GM23338 (cell line): ENCODE results near the gene ROR1. TPM values are rescaled to one million over a fixed set of nuclear protein-coding genes. Genes with fewer than 3 reads are reported as not detected.

ENCODE experiments used
- ATAC-seq: fragments of 200-7000 bp; cut with Tn5 transposase; 3 replicates; pipeline ENCODE4 v1.9.1; 2020
- DNase-seq: peaks from one replicate; pipeline ENCODE4 v3.0.0-alpha.2; 2015; ENCODE audit warnings: low spot score
- H2AFZ ChIP-seq: fragments of 200-600 bp; sonication (generic); 2 replicates; pipeline ENCODE4 v1.8.0; 2016; ENCODE audit warnings: antibody characterized with exemption, mild to moderate bottlenecking, moderate library complexity
- H3F3A ChIP-seq: fragments of 200-600 bp; sonication (generic); replicated peaks from 2 replicates; pipeline ENCODE4 v1.8.0; 2017; ENCODE audit warnings: antibody characterized with exemption, mixed run types, low read depth
- H3K27ac ChIP-seq: fragments of 200-600 bp; sonication (generic); 2 replicates; pipeline ENCODE4 v1.6.1; 2016; ENCODE audit warnings: low read depth
- H3K27me3 ChIP-seq: fragments of 200-600 bp; sonication (generic); 2 replicates; pipeline ENCODE4 v1.8.0; 2016; ENCODE audit warnings: mild to moderate bottlenecking, mixed run types, moderate library complexity; ENCODE audit not compliant: insufficient read depth
- H3K36me3 ChIP-seq: fragments of 200-600 bp; sonication (generic); 2 replicates; pipeline ENCODE4 v1.8.0; 2016; ENCODE audit warnings: mild to moderate bottlenecking; ENCODE audit not compliant: insufficient read depth
- H3K4me1 ChIP-seq: fragments of 200-600 bp; sonication (generic); 2 replicates; pipeline ENCODE4 v1.8.0; 2016; ENCODE audit warnings: mild to moderate bottlenecking, moderate library complexity; ENCODE audit not compliant: insufficient read depth
- H3K4me2 ChIP-seq: fragments of 200-600 bp; sonication (generic); 2 replicates; pipeline ENCODE4 v1.7.1; 2017; ENCODE audit warnings: mixed run types
- H3K4me3 ChIP-seq: fragments of 200-600 bp; sonication (generic); 2 replicates; pipeline ENCODE4 v1.6.1; 2016; ENCODE audit warnings: mixed run types
- H3K79me2 ChIP-seq: fragments of 200-600 bp; sonication (generic); replicated peaks from 2 replicates; pipeline ENCODE4 v1.8.0; 2017; ENCODE audit warnings: mild to moderate bottlenecking; ENCODE audit not compliant: insufficient read depth
- H3K9me2 ChIP-seq: fragments of 200-600 bp; sonication (generic); 2 replicates; pipeline ENCODE4 v1.8.0; 2017; ENCODE audit not compliant: insufficient read depth
- H4K20me1 ChIP-seq: fragments of 200-600 bp; sonication (generic); replicated peaks from 2 replicates; pipeline ENCODE4 v1.8.0; 2017; ENCODE audit warnings: mild to moderate bottlenecking; ENCODE audit not compliant: insufficient read depth
- H3K27ac Mint-ChIP-seq: 2 replicates; pipeline ENCODE4 v1.8.0; 2020; ENCODE audit warnings: inconsistent platforms, mild to moderate bottlenecking, moderate library complexity, mixed read lengths
- H3K27me3 Mint-ChIP-seq: 3 replicates; pipeline ENCODE4 v1.8.0; 2022; ENCODE audit warnings: low read depth, mild to moderate bottlenecking, moderate library complexity, mixed read lengths, inconsistent platforms; ENCODE audit not compliant: insufficient read depth, poor library complexity
- H3K36me3 Mint-ChIP-seq: 3 replicates; pipeline ENCODE4 v1.8.0; 2021; ENCODE audit warnings: low read depth, mild to moderate bottlenecking, inconsistent platforms, moderate library complexity, mixed read lengths
- H3K4me1 Mint-ChIP-seq: 3 replicates; pipeline ENCODE4 v1.8.0; 2020; ENCODE audit warnings: mild to moderate bottlenecking, inconsistent platforms, mixed read lengths
- H3K4me3 Mint-ChIP-seq: 3 replicates; pipeline ENCODE4 v1.8.0; 2021; ENCODE audit warnings: moderate library complexity, mild to moderate bottlenecking, inconsistent platforms, mixed read lengths
- H3K9me3 Mint-ChIP-seq: 3 replicates; pipeline ENCODE4 v1.8.0; 2020; ENCODE audit warnings: moderate library complexity, mild to moderate bottlenecking, inconsistent platforms, mixed read lengths
- CREB1 ChIP-seq: fragments of 250-450 bp; sonication (Bioruptor Pico); IDR thresholded peaks from 2 replicates; pipeline ENCODE4 v1.5.0; 2020; ENCODE audit warnings: low read depth, mild to moderate bottlenecking, moderate library complexity
- EZH2phosphoT487 ChIP-seq: fragments of 200-600 bp; sonication (generic); IDR thresholded peaks from one replicate; pipeline ENCODE4 v1.8.1; 2018; ENCODE audit warnings: antibody characterized with exemption; ENCODE audit not compliant: unreplicated experiment
- NANOG ChIP-seq: IDR thresholded peaks from 2 replicates; pipeline ENCODE4 v1.6.1; 2016; ENCODE audit warnings: antibody characterized with exemption, borderline replicate concordance
- STAT1 ChIP-seq: IDR thresholded peaks from one replicate; pipeline ENCODE4 v1.6.1; 2016; ENCODE audit warnings: antibody characterized with exemption; ENCODE audit not compliant: unreplicated experiment
- ZNF114 ChIP-seq: fragments of 250-450 bp; sonication (Bioruptor Pico); IDR thresholded peaks from 2 replicates; pipeline ENCODE4 v1.5.0; 2020; ENCODE audit warnings: mild to moderate bottlenecking, moderate library complexity
- ZNF331 ChIP-seq: fragments of 250-450 bp; sonication (Bioruptor Pico); IDR thresholded peaks from 2 replicates; pipeline ENCODE4 v1.5.0; 2020; ENCODE audit warnings: low read depth, mild to moderate bottlenecking, moderate library complexity
- polyA plus RNA-seq: library from polyadenylated mRNA; unstranded; fragments of >200 nt; fragmentation: Nextera tagmentation; extraction: Ambion mirVana; gene quantifications from 2 replicates; pipeline ENCODE4 v1.2.1, GENCODE V29; 2016
- total RNA-seq: library from RNA; depleted of rRNA; stranded (reverse); fragments of >200 nt; shearing (Covaris generic); gene quantifications from 2 replicates; pipeline ENCODE4 v1.2.3, GENCODE V29; 2014
- TF ChIP-seq, protein P1 (sequence below), 2 experiments: fragments of 200-600 bp in 1 of 2; sonication (generic) in 1 of 2; conservative IDR thresholded peaks; 2 replicates each; pipeline versions ENCODE4 v1.5.1 to v1.6.1; 2016 to 2017; ENCODE audit warnings: antibody characterized with exemption in 2 of 2, low read depth in 2 of 2, mild to moderate bottlenecking in 2 of 2, moderate library complexity in 1 of 2
- TF ChIP-seq, protein P2 (sequence below): IDR thresholded peaks from one replicate; pipeline ENCODE4 v1.6.1; 2018; ENCODE audit warnings: antibody characterized with exemption; ENCODE audit not compliant: unreplicated experiment

The ROR1 gene
- total and polyA plus RNA-seq, 2 experiments from 2014 or later, result 59.7 to 96.0 TPM

DNA sequence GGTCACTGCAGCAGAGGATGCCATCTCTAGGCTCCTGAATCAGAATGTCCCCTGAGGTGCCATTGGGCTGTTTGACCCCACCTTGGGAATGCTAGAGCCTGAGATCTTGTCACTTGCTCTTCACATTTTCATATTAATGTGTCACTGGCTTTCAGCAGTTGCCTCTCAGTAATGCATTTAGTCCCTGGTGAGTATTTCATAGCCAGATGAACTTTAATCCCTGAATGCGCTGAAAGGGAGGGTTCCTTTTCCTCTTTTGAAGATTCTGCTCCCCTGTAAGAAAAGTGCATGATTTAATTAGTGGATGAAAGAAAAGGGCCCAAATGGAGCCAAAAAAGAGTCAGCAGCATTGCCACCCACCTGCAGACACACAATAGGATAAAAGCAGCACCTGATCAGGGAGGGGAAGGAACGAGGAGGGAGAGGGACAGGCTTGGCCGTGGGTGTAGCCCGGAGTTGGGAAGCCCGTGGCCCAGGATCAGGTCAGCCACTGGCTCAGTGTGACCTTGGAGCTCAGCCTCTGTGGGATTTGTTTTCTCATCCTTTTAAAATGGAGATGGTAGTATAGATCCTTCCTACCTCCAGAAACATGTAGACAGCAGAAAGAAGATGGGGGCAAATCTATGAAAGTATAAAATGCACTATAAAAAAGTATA, 31.1 kb downstream of the ROR1 start:
- H3K27ac ChIP-seq, result peak overlapping the region; percentile 12

GRCh38 chr1:63807046-63807445, 33.2 kb downstream of the ROR1 start:
- Mint-ChIP-seq H3K9me3 (peaks cover 5% of the 10 kb centered on the region; the same call in 1 of the 3 replicates), H3K27ac (no peak overlapping the region; the same call in 1 of the 2 replicates), H3K36me3 (peaks cover 27% of the 10 kb centered on the region), H3K4me3 (no peak overlapping the region), H3K27me3 (peaks cover 5% of the 10 kb centered on the region), H3K4me1 (peaks cover 66% of the 10 kb centered on the region)
- TF ChIP-seq CREB1 (no peak), ZNF331 (no peak), STAT1 (no peak)
- TF ChIP-seq, protein P1, sequence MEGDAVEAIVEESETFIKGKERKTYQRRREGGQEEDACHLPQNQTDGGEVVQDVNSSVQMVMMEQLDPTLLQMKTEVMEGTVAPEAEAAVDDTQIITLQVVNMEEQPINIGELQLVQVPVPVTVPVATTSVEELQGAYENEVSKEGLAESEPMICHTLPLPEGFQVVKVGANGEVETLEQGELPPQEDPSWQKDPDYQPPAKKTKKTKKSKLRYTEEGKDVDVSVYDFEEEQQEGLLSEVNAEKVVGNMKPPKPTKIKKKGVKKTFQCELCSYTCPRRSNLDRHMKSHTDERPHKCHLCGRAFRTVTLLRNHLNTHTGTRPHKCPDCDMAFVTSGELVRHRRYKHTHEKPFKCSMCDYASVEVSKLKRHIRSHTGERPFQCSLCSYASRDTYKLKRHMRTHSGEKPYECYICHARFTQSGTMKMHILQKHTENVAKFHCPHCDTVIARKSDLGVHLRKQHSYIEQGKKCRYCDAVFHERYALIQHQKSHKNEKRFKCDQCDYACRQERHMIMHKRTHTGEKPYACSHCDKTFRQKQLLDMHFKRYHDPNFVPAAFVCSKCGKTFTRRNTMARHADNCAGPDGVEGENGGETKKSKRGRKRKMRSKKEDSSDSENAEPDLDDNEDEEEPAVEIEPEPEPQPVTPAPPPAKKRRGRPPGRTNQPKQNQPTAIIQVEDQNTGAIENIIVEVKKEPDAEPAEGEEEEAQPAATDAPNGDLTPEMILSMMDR (conservative IDR thresholded peaks at IDR 0.05; ENCODE audit: low read depth in 2 of 2), result no peak
- Histone ChIP-seq H3K4me1 (peaks cover 72% of the 10 kb centered on the region), H3K9me2 (no peaks in the 10 kb centered on the region), H3K4me3 (no peak overlapping the region), H3K4me2 (no peak overlapping the region), H3K36me3 (no peaks in the 10 kb centered on the region), H3K27me3 (no peaks in the 10 kb centered on the region), H3K27ac (peak overlapping the region; percentile 48; the same call in 1 of the 2 replicates), H2AFZ (no peak overlapping the region), H3K79me2 (peaks cover 100% of the 10 kb centered on the region), H4K20me1 (peaks cover 64% of the 10 kb centered on the region), H3F3A (no peaks in the 10 kb centered on the region; the same call in 1 of the 2 replicates)
- ATAC-seq (no peak), DNase-seq (no peak)

More for the DNA sequence above, 31.1 kb downstream of the ROR1 start:
- Histone ChIP-seq H3K27me3 (no peaks in the 10 kb centered on the region), H3K79me2 (peaks cover 100% of the 10 kb centered on the region), H3K36me3 (no peaks in the 10 kb centered on the region), H3K4me1 (peaks cover 75% of the 10 kb centered on the region), H3K4me2 (0 out of 2 replicates have a peak overlapping the region, but pooled peaks have one; percentile 59), H3K9me2 (no peaks in the 10 kb centered on the region), H3K4me3 (no peak overlapping the region), H3F3A (no peaks in the 10 kb centered on the region; the same call in 1 of the 2 replicates), H2AFZ (no peak overlapping the region), H4K20me1 (peaks cover 60% of the 10 kb centered on the region)
- peak; percentile 79 for ATAC-seq
- Mint-ChIP-seq H3K27me3 (peaks cover 4% of the 10 kb centered on the region), H3K27ac (peak overlapping the region; percentile 12; the same call in 1 of the 2 replicates), H3K4me3 (no peak overlapping the region; the same call in 2 of the 3 replicates), H3K4me1 (peaks cover 71% of the 10 kb centered on the region), H3K9me3 (peaks cover 5% of the 10 kb centered on the region; the same call in 1 of the 3 replicates), H3K36me3 (peaks cover 22% of the 10 kb centered on the region)
- DNase-seq, result no peak
- no peak for TF ChIP-seq ZNF114 (CRISPR knock-in tag)

DNA sequence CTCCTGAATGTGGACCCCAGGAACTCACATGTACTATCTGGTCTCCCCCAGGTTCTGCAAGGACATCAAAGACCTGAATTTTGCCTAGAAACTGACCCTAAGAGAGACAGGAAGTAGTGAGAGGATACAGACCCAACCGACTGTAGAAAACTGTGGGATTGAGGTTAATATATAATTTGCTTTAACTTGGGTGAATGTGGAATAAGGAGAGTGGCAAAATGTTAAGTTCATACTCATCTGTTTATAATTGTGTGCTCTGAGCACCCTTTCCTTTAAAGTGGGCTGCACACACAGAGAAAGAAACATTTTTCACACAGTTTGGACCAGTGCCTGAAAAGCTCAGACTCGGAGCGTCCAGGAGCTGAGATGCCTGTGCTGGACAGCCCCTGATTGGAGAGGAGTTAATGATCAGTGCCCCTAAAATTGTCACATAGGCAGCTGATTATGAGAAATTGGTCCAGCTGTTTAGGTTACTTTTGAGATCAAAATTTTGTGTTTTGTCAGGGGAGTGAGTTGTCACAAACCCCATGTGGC, 37.2 kb downstream of the ROR1 start:
- Histone ChIP-seq H2AFZ (no peak overlapping the region), H3K4me1 (peaks cover 41% of the 10 kb centered on the region), H3K9me2 (no peaks in the 10 kb centered on the region), H4K20me1 (peaks cover 52% of the 10 kb centered on the region), H3K27me3 (no peaks in the 10 kb centered on the region), H3K27ac (0 out of 2 replicates have a peak overlapping the region, but pooled peaks have one; percentile 16), H3K4me2 (no peak overlapping the region), H3K36me3 (no peaks in the 10 kb centered on the region; the same call in 1 of the 2 replicates), H3K79me2 (peaks cover 100% of the 10 kb centered on the region), H3F3A (no peaks in the 10 kb centered on the region), H3K4me3 (no peak overlapping the region)
- DNase-seq, result no peak
- Mint-ChIP-seq H3K4me1 (peaks cover 40% of the 10 kb centered on the region), H3K9me3 (peaks cover 29% of the 10 kb centered on the region), H3K27ac (peak overlapping the region; percentile 71; the same call in 1 of the 2 replicates), H3K27me3 (peaks cover 5% of the 10 kb centered on the region), H3K4me3 (no peak overlapping the region), H3K36me3 (peaks cover 60% of the 10 kb centered on the region)
- no peak for ATAC-seq
- TF ChIP-seq, protein P2, sequence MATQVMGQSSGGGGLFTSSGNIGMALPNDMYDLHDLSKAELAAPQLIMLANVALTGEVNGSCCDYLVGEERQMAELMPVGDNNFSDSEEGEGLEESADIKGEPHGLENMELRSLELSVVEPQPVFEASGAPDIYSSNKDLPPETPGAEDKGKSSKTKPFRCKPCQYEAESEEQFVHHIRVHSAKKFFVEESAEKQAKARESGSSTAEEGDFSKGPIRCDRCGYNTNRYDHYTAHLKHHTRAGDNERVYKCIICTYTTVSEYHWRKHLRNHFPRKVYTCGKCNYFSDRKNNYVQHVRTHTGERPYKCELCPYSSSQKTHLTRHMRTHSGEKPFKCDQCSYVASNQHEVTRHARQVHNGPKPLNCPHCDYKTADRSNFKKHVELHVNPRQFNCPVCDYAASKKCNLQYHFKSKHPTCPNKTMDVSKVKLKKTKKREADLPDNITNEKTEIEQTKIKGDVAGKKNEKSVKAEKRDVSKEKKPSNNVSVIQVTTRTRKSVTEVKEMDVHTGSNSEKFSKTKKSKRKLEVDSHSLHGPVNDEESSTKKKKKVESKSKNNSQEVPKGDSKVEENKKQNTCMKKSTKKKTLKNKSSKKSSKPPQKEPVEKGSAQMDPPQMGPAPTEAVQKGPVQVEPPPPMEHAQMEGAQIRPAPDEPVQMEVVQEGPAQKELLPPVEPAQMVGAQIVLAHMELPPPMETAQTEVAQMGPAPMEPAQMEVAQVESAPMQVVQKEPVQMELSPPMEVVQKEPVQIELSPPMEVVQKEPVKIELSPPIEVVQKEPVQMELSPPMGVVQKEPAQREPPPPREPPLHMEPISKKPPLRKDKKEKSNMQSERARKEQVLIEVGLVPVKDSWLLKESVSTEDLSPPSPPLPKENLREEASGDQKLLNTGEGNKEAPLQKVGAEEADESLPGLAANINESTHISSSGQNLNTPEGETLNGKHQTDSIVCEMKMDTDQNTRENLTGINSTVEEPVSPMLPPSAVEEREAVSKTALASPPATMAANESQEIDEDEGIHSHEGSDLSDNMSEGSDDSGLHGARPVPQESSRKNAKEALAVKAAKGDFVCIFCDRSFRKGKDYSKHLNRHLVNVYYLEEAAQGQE, result no peak
- no peak for TF ChIP-seq ZNF114 (CRISPR knock-in tag)
- no peak for TF ChIP-seq CREB1
- no peak for TF ChIP-seq EZH2phosphoT487
- TF ChIP-seq, protein P1 (conservative IDR thresholded peaks at IDR 0.05; ENCODE audit: low read depth in 2 of 2), result no peak
- no peak for TF ChIP-seq NANOG
- no peak for TF ChIP-seq STAT1
